Epithelial cell of proximal tubule (primary cell): ENCODE data around the gene POU5F1. TPM values are rescaled to one million over a fixed set of nuclear protein-coding genes. Genes with fewer than 3 reads are reported as not detected.
A peak's percentile ranks its signal among the peaks of the same experiment; 100 is the strongest.

Experiments used
- DNase-seq: peaks from one replicate; pipeline ENCODE4 v3.0.0-alpha.2; 2011; ENCODE audit warnings: low read depth
- H3K4me3 ChIP-seq: 2 replicates; pipeline ENCODE4 v1.5.1; 2011; ENCODE audit warnings: low read depth, mild to moderate bottlenecking, low read length
- total RNA-seq: library from RNA; depleted of rRNA; stranded (reverse); fragments of >200 nt; gene quantifications from 2 replicates; pipeline ENCODE4 v1.2.3, GENCODE V29; 2015
- TF ChIP-seq, protein P1 (sequence below): conservative IDR thresholded peaks from 2 replicates; pipeline ENCODE4 v1.5.1; 2012; ENCODE audit warnings: low read depth, mild to moderate bottlenecking, low read length

Gene POU5F1
- total RNA-seq, 1 donor from 2014 or later, result 5.1 TPM

- no peak for DNase-seq
- TF ChIP-seq, protein P1, sequence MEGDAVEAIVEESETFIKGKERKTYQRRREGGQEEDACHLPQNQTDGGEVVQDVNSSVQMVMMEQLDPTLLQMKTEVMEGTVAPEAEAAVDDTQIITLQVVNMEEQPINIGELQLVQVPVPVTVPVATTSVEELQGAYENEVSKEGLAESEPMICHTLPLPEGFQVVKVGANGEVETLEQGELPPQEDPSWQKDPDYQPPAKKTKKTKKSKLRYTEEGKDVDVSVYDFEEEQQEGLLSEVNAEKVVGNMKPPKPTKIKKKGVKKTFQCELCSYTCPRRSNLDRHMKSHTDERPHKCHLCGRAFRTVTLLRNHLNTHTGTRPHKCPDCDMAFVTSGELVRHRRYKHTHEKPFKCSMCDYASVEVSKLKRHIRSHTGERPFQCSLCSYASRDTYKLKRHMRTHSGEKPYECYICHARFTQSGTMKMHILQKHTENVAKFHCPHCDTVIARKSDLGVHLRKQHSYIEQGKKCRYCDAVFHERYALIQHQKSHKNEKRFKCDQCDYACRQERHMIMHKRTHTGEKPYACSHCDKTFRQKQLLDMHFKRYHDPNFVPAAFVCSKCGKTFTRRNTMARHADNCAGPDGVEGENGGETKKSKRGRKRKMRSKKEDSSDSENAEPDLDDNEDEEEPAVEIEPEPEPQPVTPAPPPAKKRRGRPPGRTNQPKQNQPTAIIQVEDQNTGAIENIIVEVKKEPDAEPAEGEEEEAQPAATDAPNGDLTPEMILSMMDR, result no peak
- peak overlapping the region; percentile 6 for H3K4me3 ChIP-seq
These were observed 10.0 kb upstream of the POU5F1 start for GRCh38 chr6:31180500-31180899.

- no peak overlapping the region for H3K4me3 ChIP-seq
- TF ChIP-seq, protein P1, result no peak
- DNase-seq, result no peak
These were observed 9.4 kb upstream of the POU5F1 start for GRCh38 chr6:31179896-31180295.

- DNase-seq, result no peak
- H3K4me3 ChIP-seq, result no peak overlapping the region
- TF ChIP-seq, protein P1, result no peak
These were observed 8.5 kb upstream of the POU5F1 start for GRCh38 chr6:31179042-31179386.

DNA sequence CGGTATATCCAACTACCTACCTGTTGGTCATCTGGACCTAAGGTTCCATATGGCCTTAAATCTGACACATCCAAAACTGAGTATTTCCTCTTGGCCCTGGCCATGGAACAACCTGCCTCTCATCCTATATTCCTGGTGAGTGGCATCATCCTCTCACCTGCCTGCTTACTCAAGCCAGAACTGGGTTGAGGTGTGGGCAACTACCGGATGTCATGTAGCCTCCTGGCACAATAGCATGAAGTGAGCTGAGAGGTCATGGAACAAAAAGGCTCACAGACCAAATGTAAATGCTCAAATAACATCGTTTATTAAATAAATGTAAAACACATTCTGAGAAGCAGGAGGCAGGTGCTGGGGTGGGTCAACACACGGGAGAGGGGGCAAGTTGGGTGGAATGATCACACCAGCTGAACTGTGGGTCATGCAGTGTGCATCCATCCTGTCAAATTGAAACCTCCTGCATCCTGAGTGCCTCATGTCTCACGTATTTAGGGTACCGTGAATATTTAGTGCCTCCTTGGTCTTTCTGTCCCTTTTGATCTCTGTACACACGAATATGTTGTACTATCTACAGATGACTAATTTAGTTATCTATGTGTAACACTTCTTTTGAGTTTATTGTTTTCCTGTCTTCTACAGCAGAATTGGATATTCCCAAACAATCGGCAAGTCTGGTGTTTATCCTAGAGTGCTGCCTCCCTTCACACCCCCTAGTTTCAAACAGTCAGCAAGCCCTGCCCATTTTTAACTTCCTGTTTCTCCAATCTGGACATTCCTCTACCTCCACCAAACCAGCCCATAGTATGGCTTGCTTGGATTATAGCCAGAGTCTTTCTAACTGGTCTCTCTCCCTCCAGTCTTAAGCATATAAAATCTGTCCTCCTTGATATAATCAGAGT lies 7.9 kb upstream of the POU5F1 start:
- TF ChIP-seq, protein P1, result no peak
- DNase-seq, result no peak
- H3K4me3 ChIP-seq, result no peak overlapping the region

DNA sequence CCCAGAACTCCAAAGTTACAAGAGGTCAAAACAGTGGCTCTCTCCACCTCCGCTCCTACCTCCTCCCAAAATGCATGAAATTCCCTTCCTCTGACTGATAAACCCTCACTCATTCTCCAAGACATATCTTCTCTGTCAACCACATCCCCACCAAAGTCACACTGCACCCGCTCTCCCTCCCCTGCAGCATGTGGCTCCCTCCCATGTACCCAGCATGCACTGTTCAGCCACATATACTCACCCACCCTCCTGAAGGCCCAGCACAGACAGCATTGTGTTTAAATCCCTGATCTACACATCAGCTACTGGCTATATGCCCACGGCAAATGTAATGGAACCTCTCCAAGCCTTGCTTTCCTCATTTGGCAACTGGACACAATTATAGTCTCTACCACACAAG lies 5.5 kb upstream of the POU5F1 start:
- TF ChIP-seq, protein P1, result no peak
- H3K4me3 ChIP-seq, result no peak overlapping the region
- no peak for DNase-seq

GRCh38 chr6:31174378-31174777 lies 3.9 kb upstream of the POU5F1 start:
- DNase-seq, result no peak
- H3K4me3 ChIP-seq, result no peak overlapping the region
- TF ChIP-seq, protein P1, result no peak

- H3K4me3 ChIP-seq, result no peak overlapping the region
- TF ChIP-seq, protein P1, result no peak
- DNase-seq, result no peak
These were observed 2.9 kb upstream of the POU5F1 start for GRCh38 chr6:31173406-31173805.
